Uterus (tissue), 4 donors: ENCODE data around the gene CASKIN2. TPM values are rescaled to one million over a fixed set of nuclear protein-coding genes. Genes with fewer than 3 reads are reported as not detected.

Experiments used
- DNase-seq, 2 donors: peaks; one replicate each; pipeline ENCODE4 v3.0.0-alpha.2; 2019 to 2020
- H3K27ac ChIP-seq, 2 donors: fragments of 200-600 bp; sonication (generic); 1 replicate in 1 of 2; 2 replicates in 1 of 2; pipeline ENCODE4 v1.5.1; 2016 to 2018
- H3K27me3 ChIP-seq, 2 donors: fragments of 200-600 bp; sonication (generic); one replicate each; pipeline ENCODE4 v1.5.1; 2018 to 2019; ENCODE audit warnings: control low read depth in 1 of 2
- H3K36me3 ChIP-seq, 2 donors: fragments of 200-600 bp; sonication (generic); one replicate each; pipeline ENCODE4 v1.5.1; 2019; ENCODE audit warnings: control low read depth in 1 of 2
- H3K4me1 ChIP-seq, 2 donors: fragments of 200-600 bp; sonication (generic); one replicate each; pipeline ENCODE4 v1.5.1; 2018 to 2019; ENCODE audit warnings: control low read depth in 1 of 2
- H3K4me3 ChIP-seq, 2 donors: fragments of 200-600 bp; sonication (generic); 1 replicate in 1 of 2; 2 replicates in 1 of 2; pipeline ENCODE4 v1.5.1; 2018 to 2019; ENCODE audit warnings: mild to moderate bottlenecking in 1 of 2
- H3K9me3 ChIP-seq, 2 donors: fragments of 200-600 bp; sonication (generic); one replicate each; pipeline ENCODE4 v1.5.1; 2019; ENCODE audit warnings: control low read depth in 1 of 2
- CTCF ChIP-seq, 4 experiments: fragments of 200-600 bp in 2 of 4; fragments of 450-650 bp in 2 of 4; sonication (generic) in 2 of 4; IDR thresholded peaks; one replicate each; pipeline ENCODE4 v1.5.1; 2016 to 2019; ENCODE audit warnings: antibody characterized with exemption in 4 of 4, mild to moderate bottlenecking in 2 of 4, moderate library complexity in 1 of 4
- POLR2A ChIP-seq, 2 donors: fragments of 450-650 bp; IDR thresholded peaks; one replicate each; pipeline ENCODE4 v1.6.1; 2016; ENCODE audit warnings: antibody characterized with exemption in 2 of 2, mild to moderate bottlenecking in 1 of 2, moderate library complexity in 1 of 2
- intact Hi-C: fragments of 100-400 bp; cut with DNase I; formaldehyde crosslinking; loops from one replicate; pipeline ENCODE4 v1.15.1; 2023; ENCODE audit warnings: low total_unique reads
- total RNA-seq, 4 donors: library from RNA; depleted of rRNA in 3 of 4; stranded (reverse); fragments of >200 nt in 3 of 4; gene quantifications; one replicate each; pipeline versions ENCODE4 v1.1.0 to v1.2.4, GENCODE V29; 2014 to 2023
- donor health status: DM: yes; HTN: yes; CAD: no.

CASKIN2 gene
- total RNA-seq, 4 donors from 2014 or later, result 7.4 to 122 (median 15.5) TPM

GRCh38 chr17:75505640-75506039 is 9.7 kb downstream of the CASKIN2 start:
- Histone ChIP-seq H3K36me3 (no peaks in the 10 kb centered on the region), H3K4me3 (no peak overlapping the region)

GRCh38 chr17:75505152-75505409 is 10.3 kb downstream of the CASKIN2 start:
- intact Hi-C loops, result no loop called here
- TF ChIP-seq POLR2A (IDR thresholded peaks at IDR 0.05) (no peak), CTCF (IDR thresholded peaks at IDR 0.05) (no peak)
- Histone ChIP-seq H3K36me3 (no peaks in the 10 kb centered on the region), H3K9me3 (no peaks in the 10 kb centered on the region), H3K27me3 (no peaks in the 10 kb centered on the region), H3K4me1 (peaks cover 0 to 5% of the 10 kb centered on the region in 2 donors), H3K27ac (no peak overlapping the region), H3K4me3 (no peak overlapping the region)
- DNase-seq, result no peak

More at GRCh38 chr17:75505640-75506039, 9.7 kb downstream of the CASKIN2 start:
- TF ChIP-seq CTCF (IDR thresholded peaks at IDR 0.05) (no peak), POLR2A (IDR thresholded peaks at IDR 0.05) (no peak)
- Histone ChIP-seq H3K27me3 (no peaks in the 10 kb centered on the region), H3K4me1 (peaks cover 0 to 5% of the 10 kb centered on the region in 2 donors), H3K9me3 (no peaks in the 10 kb centered on the region), H3K27ac (no peak overlapping the region)
- intact Hi-C loops, result no loop called here
- DNase-seq, result no peak

- no peaks in the 10 kb centered on the region for H3K27me3 ChIP-seq
- TF ChIP-seq CTCF (IDR thresholded peaks at IDR 0.05) (peak in 3 of 4 experiments; percentile 25 to 47 (median 32)), POLR2A (IDR thresholded peaks at IDR 0.05) (no peak)
- no peak overlapping the region for H3K27ac ChIP-seq
- H3K9me3 ChIP-seq, result no peaks in the 10 kb centered on the region
- H3K4me1 ChIP-seq, result peaks cover 0 to 5% of the 10 kb centered on the region in 2 donors
- DNase-seq, result no peak
- intact Hi-C loops, result no loop called here
- no peaks in the 10 kb centered on the region for H3K36me3 ChIP-seq
- no peak overlapping the region for H3K4me3 ChIP-seq
Observed at GRCh38 chr17:75504347-75505151, 10.8 kb downstream of the CASKIN2 start.

- Histone ChIP-seq H3K9me3 (no peaks in the 10 kb centered on the region), H3K36me3 (no peaks in the 10 kb centered on the region), H3K27ac (no peak overlapping the region), H3K27me3 (no peaks in the 10 kb centered on the region), H3K4me3 (no peak overlapping the region), H3K4me1 (no peaks in the 10 kb centered on the region)
- intact Hi-C loops, result no loop called here
- DNase-seq, result no peak
- TF ChIP-seq CTCF (IDR thresholded peaks at IDR 0.05) (no peak), POLR2A (IDR thresholded peaks at IDR 0.05) (no peak)
Observed at GRCh38 chr17:75503976-75504346, 11.4 kb downstream of the CASKIN2 start.

- no peak for DNase-seq
- no peak overlapping the region for H3K27ac ChIP-seq
- H3K36me3 ChIP-seq, result no peaks in the 10 kb centered on the region
- no peaks in the 10 kb centered on the region for H3K4me1 ChIP-seq
- H3K4me3 ChIP-seq, result no peak overlapping the region
- no peaks in the 10 kb centered on the region for H3K27me3 ChIP-seq
- intact Hi-C loops, result no loop called here
- H3K9me3 ChIP-seq, result no peaks in the 10 kb centered on the region
- TF ChIP-seq POLR2A (IDR thresholded peaks at IDR 0.05) (no peak), CTCF (IDR thresholded peaks at IDR 0.05) (no peak)
Observed at GRCh38 chr17:75503337-75503950, 11.9 kb downstream of the CASKIN2 start.
